Body of pancreas (tissue), 4 donors: Measurements from ENCODE around the gene CUEDC2.

Experiments
- POLR2A ChIP-seq, 3 donors: fragments of 450-650 bp; IDR thresholded peaks; one replicate each; pipeline ENCODE4 v1.6.1; 2016; ENCODE audit warnings: antibody characterized with exemption in 3 of 3, mild to moderate bottlenecking in 2 of 3
- TF ChIP-seq, protein P1 (sequence below), 7 experiments: fragments of 450-650 bp in 4 of 7; fragments of 200-600 bp in 3 of 7; sonication (generic) in 3 of 7; IDR thresholded peaks; one replicate each; pipeline ENCODE4 v1.5.1; 2016 to 2019; ENCODE audit warnings: antibody characterized with exemption in 7 of 7

DNA sequence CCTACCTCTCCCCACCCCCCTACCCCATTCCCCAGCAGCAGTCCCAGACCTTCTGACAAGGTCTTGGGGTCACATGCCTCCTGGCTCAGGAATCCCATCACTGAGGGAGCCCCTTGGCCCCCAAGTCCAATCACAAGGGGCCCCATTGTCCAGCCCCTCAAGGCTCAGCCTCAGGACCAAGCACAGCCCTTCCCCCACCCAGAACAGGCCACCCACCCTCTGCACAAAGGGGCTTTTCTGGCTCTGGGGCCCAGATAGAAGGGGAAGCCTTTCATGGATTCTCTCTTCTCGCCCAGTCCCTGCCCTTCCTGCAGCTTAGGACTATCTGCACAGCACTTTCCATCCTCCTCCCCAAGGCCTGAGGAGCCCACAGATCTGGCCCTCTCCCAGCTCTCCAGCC, 6.9 kb downstream of the CUEDC2 start:
- TF ChIP-seq, protein P1, sequence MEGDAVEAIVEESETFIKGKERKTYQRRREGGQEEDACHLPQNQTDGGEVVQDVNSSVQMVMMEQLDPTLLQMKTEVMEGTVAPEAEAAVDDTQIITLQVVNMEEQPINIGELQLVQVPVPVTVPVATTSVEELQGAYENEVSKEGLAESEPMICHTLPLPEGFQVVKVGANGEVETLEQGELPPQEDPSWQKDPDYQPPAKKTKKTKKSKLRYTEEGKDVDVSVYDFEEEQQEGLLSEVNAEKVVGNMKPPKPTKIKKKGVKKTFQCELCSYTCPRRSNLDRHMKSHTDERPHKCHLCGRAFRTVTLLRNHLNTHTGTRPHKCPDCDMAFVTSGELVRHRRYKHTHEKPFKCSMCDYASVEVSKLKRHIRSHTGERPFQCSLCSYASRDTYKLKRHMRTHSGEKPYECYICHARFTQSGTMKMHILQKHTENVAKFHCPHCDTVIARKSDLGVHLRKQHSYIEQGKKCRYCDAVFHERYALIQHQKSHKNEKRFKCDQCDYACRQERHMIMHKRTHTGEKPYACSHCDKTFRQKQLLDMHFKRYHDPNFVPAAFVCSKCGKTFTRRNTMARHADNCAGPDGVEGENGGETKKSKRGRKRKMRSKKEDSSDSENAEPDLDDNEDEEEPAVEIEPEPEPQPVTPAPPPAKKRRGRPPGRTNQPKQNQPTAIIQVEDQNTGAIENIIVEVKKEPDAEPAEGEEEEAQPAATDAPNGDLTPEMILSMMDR (IDR thresholded peaks at IDR 0.05), result no peak
- TF ChIP-seq POLR2A (IDR thresholded peaks at IDR 0.05), result no peak
